ENCODE results near the gene ANGEL1. TPM values are rescaled to one million over a fixed set of nuclear protein-coding genes. Genes with fewer than 3 reads are reported as not detected.

The ANGEL1 gene
- total and polyA plus RNA-seq, 4 donors = 5.2 to 15.9 (median 9.6) TPM

GRCh38 chr14:76742185-76742584, 70.5 kb downstream of the ANGEL1 start:
- Histone ChIP-seq H3K4me1 (ENCODE audit: control insufficient read depth in 4 of 4, insufficient read depth in 4 of 4, low read length in 3 of 4) (no peaks in the 10 kb centered on the region), H3K4me3 (ENCODE audit: low read depth in 1 of 3, low read length in 3 of 3) (no peak overlapping the region), H3K9ac (ENCODE audit: low read depth in 1 of 2, low read length in 2 of 2) (no peak overlapping the region), H3K27ac (ENCODE audit: low read depth in 1 of 2, low read length in 2 of 2) (no peak overlapping the region), H3K9me3 (ENCODE audit: control insufficient read depth in 4 of 4, low read length in 3 of 4) (peaks cover 0 to 8% (median 0%) of the 10 kb centered on the region in 4 donors), H3K36me3 (ENCODE audit: control insufficient read depth in 4 of 4, insufficient read depth in 3 of 4, low read depth in 1 of 4, low read length in 3 of 4) (no peaks in the 10 kb centered on the region), H3K27me3 (ENCODE audit: control insufficient read depth in 4 of 4, insufficient read depth in 4 of 4, low read length in 3 of 4) (no peaks in the 10 kb centered on the region)
- TF ChIP-seq RAD21 (IDR thresholded peaks at IDR 0.05) (no peak), NR2F2 (IDR thresholded peaks at IDR 0.05) (no peak), YY1 (IDR thresholded peaks at IDR 0.05) (no peak), REST (IDR thresholded peaks at IDR 0.05) (no peak)
- WGBS = 83% methylated on average over 6 of the region's 6 CpGs
- no peak for DNase-seq (ENCODE audit: low spot score)

GRCh38 chr14:76741074-76741473, 71.6 kb downstream of the ANGEL1 start:
- no peak for DNase-seq (ENCODE audit: low spot score)
- no peak overlapping the region for H3K9ac ChIP-seq (ENCODE audit: low read depth in 1 of 2, low read length in 2 of 2)
- no peak overlapping the region for H3K27ac ChIP-seq (ENCODE audit: low read depth in 1 of 2, low read length in 2 of 2)
- no peak overlapping the region for H3K4me3 ChIP-seq (ENCODE audit: low read depth in 1 of 3, low read length in 3 of 3)
- no peaks in the 10 kb centered on the region for H3K27me3 ChIP-seq (ENCODE audit: control insufficient read depth in 4 of 4, insufficient read depth in 4 of 4, low read length in 3 of 4)
- H3K36me3 ChIP-seq (ENCODE audit: control insufficient read depth in 4 of 4, insufficient read depth in 3 of 4, low read depth in 1 of 4, low read length in 3 of 4) = no peaks in the 10 kb centered on the region
- no peaks in the 10 kb centered on the region for H3K4me1 ChIP-seq (ENCODE audit: control insufficient read depth in 4 of 4, insufficient read depth in 4 of 4, low read length in 3 of 4)
- WGBS = 81% methylated on average over 1 of the region's 1 CpG
- TF ChIP-seq ZBTB33 (IDR thresholded peaks at IDR 0.05) (no peak), GABPA (IDR thresholded peaks at IDR 0.05 in 1 of 2, conservative IDR thresholded peaks at IDR 0.05 in 1 of 2) (no peak), NR2F2 (IDR thresholded peaks at IDR 0.05) (no peak), REST (IDR thresholded peaks at IDR 0.05) (no peak)
- H3K9me3 ChIP-seq (ENCODE audit: control insufficient read depth in 4 of 4, low read length in 3 of 4) = peaks cover 0 to 8% (median 0%) of the 10 kb centered on the region in 4 donors

Other genes with a start within 250 kb of the ANGEL1 start
- gene VASH1, start 51.4 kb downstream of the ANGEL1 start, total RNA-seq = 1 to 10 TPM; 5.2 to 5.9 TPM
- gene VASH1, start 51.4 kb downstream of the ANGEL1 start, polyA plus RNA-seq = 1 to 10 TPM in 1 of 2 donors, under 1 TPM in 1; 0.94 to 3.4 TPM
- gene LRRC74A, start 13.5 kb upstream of the ANGEL1 start, total RNA-seq = not detected
- gene LRRC74A, start 13.5 kb upstream of the ANGEL1 start, polyA plus RNA-seq = not detected
- 10 to 100 TPM in 1 of 2 donors, 1 to 10 TPM in 1; 7.6 to 15.8 TPM for gene IRF2BPL, start 215.8 kb upstream of the ANGEL1 start, total RNA-seq
- gene IRF2BPL, start 215.8 kb upstream of the ANGEL1 start, polyA plus RNA-seq = 1 to 10 TPM; 3.8 to 7.1 TPM

All from liver (tissue), 9 donors.